Measurements from ENCODE around the gene CALML6. TPM values are rescaled to one million over a fixed set of nuclear protein-coding genes. Genes with fewer than 3 reads are reported as not detected.

CALML6 gene
- total and polyA plus RNA-seq, 2 of the 8 experiments (the other 6 are each of a cell fraction or from before 2014, with no cell fraction given): 0.54 to 1.3 TPM

DNA sequence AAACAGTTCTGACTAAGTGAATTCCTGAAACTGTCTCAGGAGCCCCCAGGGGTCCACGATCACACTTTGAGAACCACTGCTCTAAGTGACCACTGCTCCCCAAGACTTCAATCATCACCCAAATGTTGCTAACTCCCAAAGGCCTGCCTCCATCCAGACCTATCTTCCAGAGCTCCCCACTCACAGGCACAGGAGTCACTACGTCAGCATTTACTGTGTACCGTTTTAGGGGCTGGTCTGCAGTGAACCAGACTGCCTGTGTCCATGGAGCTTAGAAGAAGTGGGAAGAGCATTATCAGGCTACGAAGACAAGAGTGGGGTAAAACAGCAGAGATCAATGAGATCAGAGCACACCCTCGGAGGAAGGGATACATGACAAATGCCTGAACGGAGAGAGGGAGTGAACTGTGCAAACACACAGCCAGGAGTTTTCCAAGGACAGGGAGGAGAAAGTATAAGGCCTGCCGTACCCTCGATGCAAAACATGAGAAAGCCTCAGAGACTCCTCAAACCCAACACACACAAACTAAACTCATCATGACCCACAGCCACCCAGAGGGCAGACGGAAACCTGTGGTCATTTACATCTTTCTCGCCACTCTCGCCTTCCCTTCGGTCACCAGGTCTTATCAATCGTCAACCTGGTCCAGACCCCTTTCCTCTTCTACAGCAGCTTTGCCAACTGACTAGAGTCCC, 34.3 kb upstream of the CALML6 start:
- Histone ChIP-seq H3K4ac (replicated peaks; ENCODE audit: insufficient read length, low read depth, low read length) (no peak overlapping the region), H3K4me1 (replicated peaks in 1 of 4; ENCODE audit: control insufficient read depth in 3 of 4, insufficient read depth in 4 of 4, low read length in 3 of 4) (peaks cover 0 to 9% (median 5%) of the 10 kb centered on the region in 4 experiments; a peak in 3 of 7 replicates), H2BK12ac (ENCODE audit: low read depth, low read length) (no peak overlapping the region), H4K91ac (replicated peaks; ENCODE audit: insufficient read length, low read length) (no peak overlapping the region), H3K4me3 (ENCODE audit: extremely low read depth in 1 of 4, insufficient read depth in 2 of 4, low read depth in 3 of 4, low read length in 4 of 4) (no peak overlapping the region), H3K27ac (ENCODE audit: low read depth, low read length) (no peak overlapping the region), H3K23ac (ENCODE audit: insufficient read length) (no peak overlapping the region), H3K9me3 (ENCODE audit: insufficient read depth in 2 of 2, low read depth in 1 of 2, low read length in 1 of 2) (no peaks in the 10 kb centered on the region), H4K20me1 (replicated peaks in 1 of 2; ENCODE audit: control insufficient read depth in 1 of 2, insufficient read depth in 2 of 2, low read length in 2 of 2) (peaks cover 31 to 44% of the 10 kb centered on the region in 2 experiments), H3K56ac (replicated peaks; ENCODE audit: insufficient read length, low read depth, low read length) (peak overlapping the region; percentile 21), H4K5ac (ENCODE audit: insufficient read length, low read depth, low read length) (no peak overlapping the region), H2BK20ac (ENCODE audit: low read length) (no peak overlapping the region), H3K9ac (replicated peaks in 1 of 4; ENCODE audit: extremely low read depth in 1 of 4, low read depth in 3 of 4, low read length in 3 of 4) (no peak overlapping the region), H3K18ac (ENCODE audit: extremely low read depth, low read length) (no peak overlapping the region), H2AFZ (ENCODE audit: low read length) (no peak overlapping the region), H2BK5ac (ENCODE audit: low read depth, low read length) (no peak overlapping the region), H2BK15ac (ENCODE audit: low read length) (no peak overlapping the region), H3K27me3 (replicated peaks in 1 of 4; ENCODE audit: control insufficient read depth in 3 of 4, extremely low read depth in 1 of 4, insufficient read depth in 3 of 4, low read length in 3 of 4) (no peaks in the 10 kb centered on the region), H2AK5ac (ENCODE audit: low read depth, low read length) (no peak overlapping the region), H3K79me1 (ENCODE audit: low read depth, low read length) (peaks cover 16% of the 10 kb centered on the region), H4K8ac (ENCODE audit: extremely low read depth, insufficient read depth, low read length) (peak overlapping the region; percentile 11; the same call in 1 of the 2 replicates), H3K79me2 (ENCODE audit: control insufficient read depth in 1 of 2, insufficient read depth in 2 of 2, low read length in 2 of 2) (peaks cover 63 to 98% of the 10 kb centered on the region in 2 experiments), H3K14ac (ENCODE audit: insufficient read length) (no peak overlapping the region), H3K36me3 (ENCODE audit: control insufficient read depth in 2 of 4, insufficient read depth in 4 of 4, low read length in 3 of 4) (peaks cover 5 to 11% (median 10%) of the 10 kb centered on the region in 4 experiments; a peak in 6 of 8 replicates), H3K23me2 (ENCODE audit: low read depth, low read length) (no peaks in the 10 kb centered on the region), H2BK120ac (replicated peaks; ENCODE audit: low read depth, low read length) (no peak overlapping the region), H3K4me2 (ENCODE audit: insufficient read depth in 1 of 2, low read depth in 2 of 2, low read length in 2 of 2) (peak overlapping the region; percentile 4 to 17; a peak in 2 of 4 replicates)
- TF ChIP-seq NANOG (IDR thresholded peaks at IDR 0.05; ENCODE audit: insufficient read depth, low read depth, low read length, poor library complexity, severe bottlenecking): no peak
- TF ChIP-seq POLR2A (IDR thresholded peaks at IDR 0.05; ENCODE audit: control extremely low read depth in 1 of 2, low read depth in 2 of 2, low read length in 2 of 2): peak in 1 of 2 experiments; percentile 34; a peak in 1 of 3 replicates
- DNase-seq (ENCODE audit: low read depth in 1 of 2, low spot score in 2 of 2): no peak
- POLR2A ChIA-PET (ENCODE audit: partially characterized antibody): interaction anchor here (0.8 to 5.1 kb wide), 10 partner anchors 9 to 72 kb away, joined by 3 to 33 read pairs (median 3); no protein-coding TSS in a partner anchor
- WGBS, 2 experiments (ENCODE audit: extremely low coverage in 1 of 2, insufficient coverage in 1 of 2, insufficient read length in 1 of 2, insufficient replicate concordance in 2 of 2, low coverage in 1 of 2, low lambda C conversion rate in 2 of 2, missing lambda C conversion rate in 1 of 2): 78% methylated on average over 13 of the region's 13 CpGs; no CpG with 5 or more reads in 1 of the 2 experiments
- FAIRE-seq: no peak
- CTCF ChIA-PET (ENCODE audit: partially characterized antibody): interaction anchor here (0.7 to 4.6 kb wide), 5 partner anchors 10 to 202 kb away, joined by 3 to 26 read pairs (median 3); no protein-coding TSS in a partner anchor
